ENCODE results near the gene LARGE2. TPM values are rescaled to one million over a fixed set of nuclear protein-coding genes. Genes with fewer than 3 reads are reported as not detected.

The LARGE2 gene
- total RNA-seq, 1 experiment from 2014 or later: 30.1 TPM

DNA sequence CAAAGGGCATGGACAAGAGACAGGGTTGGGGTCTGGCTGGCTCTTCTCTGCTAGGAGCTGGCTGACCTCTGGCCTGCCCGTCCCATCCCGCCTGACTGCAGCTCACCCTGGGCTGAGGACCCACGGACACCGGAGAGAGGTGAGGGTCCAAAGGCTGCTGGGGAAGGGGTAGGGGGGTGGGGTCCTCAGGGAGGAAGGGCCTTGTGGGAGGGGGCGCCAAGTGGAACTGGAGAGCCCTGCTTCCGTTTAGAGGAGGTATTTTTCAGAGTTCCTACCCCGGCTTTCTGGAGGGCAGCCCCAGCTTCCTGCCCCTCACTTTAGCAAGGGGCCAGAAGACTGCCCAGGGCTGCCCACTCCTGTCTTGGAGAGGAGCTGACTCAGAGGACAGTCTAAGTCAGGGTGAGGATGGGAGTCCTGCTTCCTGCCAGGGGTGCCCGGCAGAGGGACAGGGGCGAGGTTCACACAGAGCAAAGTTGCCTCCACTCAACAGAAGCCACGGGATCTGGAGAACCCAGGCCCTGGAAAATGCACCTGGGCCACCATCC, 7.1 kb downstream of the LARGE2 start:
- BruUV-seq (replicated peaks): no TSS peak

DNA sequence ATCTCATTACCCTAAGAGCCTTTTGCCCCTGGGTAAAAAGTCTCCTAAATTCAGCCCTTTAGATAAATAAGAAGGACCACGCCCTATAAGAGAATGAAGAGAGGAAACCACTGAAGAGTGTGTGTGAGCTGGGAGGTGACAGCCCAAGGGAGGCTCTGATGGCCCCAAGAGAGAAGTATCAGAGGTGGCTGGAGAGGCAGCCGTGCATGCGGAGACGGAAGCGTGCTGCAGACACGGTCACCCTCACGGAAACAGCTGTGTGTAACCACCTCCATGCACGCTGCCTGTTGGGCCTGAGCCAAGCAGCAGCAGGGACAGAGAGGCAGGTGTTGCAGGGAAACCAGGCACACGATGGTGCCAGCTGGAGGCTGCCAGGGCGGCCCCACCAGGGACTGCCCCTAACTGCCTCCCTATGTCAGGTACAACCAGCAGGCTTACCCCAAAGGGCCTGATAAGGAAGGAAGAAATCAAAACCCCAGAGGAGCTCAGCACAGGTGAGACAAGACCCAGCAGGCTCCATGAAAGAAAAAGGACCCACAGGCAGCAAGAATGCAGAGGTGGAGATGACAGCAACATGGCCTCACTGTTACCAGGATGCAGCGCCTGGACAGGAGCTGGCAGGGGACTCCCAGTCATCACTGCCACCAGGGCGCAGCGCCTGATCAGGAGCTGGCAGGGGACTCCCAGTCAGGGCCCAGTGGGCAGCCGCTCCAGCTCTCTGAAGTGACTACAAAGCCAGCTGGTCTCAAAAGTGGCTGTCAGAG, 7.8 kb downstream of the LARGE2 start:
- DNase-seq: no peak
- peaks cover 21% of the 10 kb centered on the region for H3K36me3 Mint-ChIP-seq (ENCODE audit: insufficient read depth, unreplicated experiment)
- no peak overlapping the region for H3K27ac Mint-ChIP-seq (ENCODE audit: unreplicated experiment)
- no TSS peak for BruUV-seq (replicated peaks)
- no peaks in the 10 kb centered on the region for H3K9me3 Mint-ChIP-seq (ENCODE audit: low read depth, unreplicated experiment)
- CTCF ChIA-PET: interaction anchor here (0.6 to 0.7 kb wide), 4 partner anchors 64 to 618 kb away, joined by 3 to 5 read pairs (median 3); no protein-coding TSS in a partner anchor
- intact Hi-C loops (cut with micrococcal nuclease; ENCODE audit: unreplicated experiment): no loop called here
- peaks cover 11% of the 10 kb centered on the region for H3K4me1 Mint-ChIP-seq (ENCODE audit: low read depth, unreplicated experiment)
- H3K4me3 Mint-ChIP-seq (ENCODE audit: low read depth, unreplicated experiment): no peak overlapping the region
- no peaks in the 10 kb centered on the region for H3K27me3 Mint-ChIP-seq (ENCODE audit: unreplicated experiment)
- TF ChIP-seq CTCF (IDR thresholded peaks at IDR 0.05; ENCODE audit: unreplicated experiment): no peak

More for the DNA sequence above, 7.1 kb downstream of the LARGE2 start:
- TF ChIP-seq CTCF (IDR thresholded peaks at IDR 0.05; ENCODE audit: unreplicated experiment): no peak
- Mint-ChIP-seq H3K4me3 (ENCODE audit: low read depth, unreplicated experiment) (no peak overlapping the region), H3K9me3 (ENCODE audit: low read depth, unreplicated experiment) (no peaks in the 10 kb centered on the region), H3K27me3 (ENCODE audit: unreplicated experiment) (no peaks in the 10 kb centered on the region), H3K36me3 (ENCODE audit: insufficient read depth, unreplicated experiment) (peaks cover 21% of the 10 kb centered on the region), H3K27ac (ENCODE audit: unreplicated experiment) (no peak overlapping the region), H3K4me1 (ENCODE audit: low read depth, unreplicated experiment) (peaks cover 12% of the 10 kb centered on the region)
- no peak for DNase-seq
- CTCF ChIA-PET: interaction anchor here (0.6 kb wide), 1 partner anchor 35 kb away, joined by 3 read pairs; no protein-coding TSS in a partner anchor
- intact Hi-C loops (cut with micrococcal nuclease; ENCODE audit: unreplicated experiment): no loop called here

- peaks cover 21% of the 10 kb centered on the region for H3K36me3 Mint-ChIP-seq (ENCODE audit: insufficient read depth, unreplicated experiment)
- CTCF ChIA-PET: interaction anchor here (0.7 kb wide), 2 partner anchors 63 to 76 kb away, joined by 3 to 5 read pairs; no protein-coding TSS in a partner anchor
- intact Hi-C loops (cut with micrococcal nuclease; ENCODE audit: unreplicated experiment): no loop called here
- no TSS peak for BruUV-seq (replicated peaks)
- TF ChIP-seq CTCF (IDR thresholded peaks at IDR 0.05; ENCODE audit: unreplicated experiment): no peak
- H3K4me1 Mint-ChIP-seq (ENCODE audit: low read depth, unreplicated experiment): peaks cover 11% of the 10 kb centered on the region
- no peaks in the 10 kb centered on the region for H3K27me3 Mint-ChIP-seq (ENCODE audit: unreplicated experiment)
- H3K9me3 Mint-ChIP-seq (ENCODE audit: low read depth, unreplicated experiment): no peaks in the 10 kb centered on the region
- no peak overlapping the region for H3K27ac Mint-ChIP-seq (ENCODE audit: unreplicated experiment)
- no peak for DNase-seq
- no peak overlapping the region for H3K4me3 Mint-ChIP-seq (ENCODE audit: low read depth, unreplicated experiment)
Observed at GRCh38 chr11:45930951-45931570, 8.6 kb downstream of the LARGE2 start.

- Mint-ChIP-seq H3K27me3 (ENCODE audit: unreplicated experiment) (no peaks in the 10 kb centered on the region), H3K4me3 (ENCODE audit: low read depth, unreplicated experiment) (no peak overlapping the region), H3K9me3 (ENCODE audit: low read depth, unreplicated experiment) (no peaks in the 10 kb centered on the region), H3K36me3 (ENCODE audit: insufficient read depth, unreplicated experiment) (peaks cover 21% of the 10 kb centered on the region), H3K27ac (ENCODE audit: unreplicated experiment) (no peak overlapping the region), H3K4me1 (ENCODE audit: low read depth, unreplicated experiment) (peaks cover 11% of the 10 kb centered on the region)
- CTCF ChIA-PET: no interaction called here
- no peak for TF ChIP-seq CTCF (IDR thresholded peaks at IDR 0.05; ENCODE audit: unreplicated experiment)
- intact Hi-C loops (cut with micrococcal nuclease; ENCODE audit: unreplicated experiment): no loop called here
- no peak for DNase-seq
- no TSS peak for BruUV-seq (replicated peaks)
Observed at GRCh38 chr11:45931739-45932138, 9.3 kb downstream of the LARGE2 start.
